Coronary artery (tissue), 2 donors: ENCODE results near the gene FMO2.

Source experiments
- DNase-seq: peaks from one replicate; pipeline ENCODE4 v3.0.0-alpha.2; 2017; ENCODE audit warnings: low spot score
- H3K27ac ChIP-seq, 2 donors: fragments of 200-600 bp; sonication (generic); one replicate each; pipeline ENCODE4 v1.5.1; 2016 to 2019
- H3K4me3 ChIP-seq: fragments of 200-600 bp; sonication (generic); 2 replicates; pipeline ENCODE4 v1.5.1; 2016; ENCODE audit warnings: mild to moderate bottlenecking, moderate library complexity
- TF ChIP-seq, protein P1 (sequence below): fragments of 200-600 bp; sonication (generic); IDR thresholded peaks from one replicate; pipeline ENCODE4 v1.5.1; 2019; ENCODE audit warnings: antibody characterized with exemption

Gene FMO2

DNA sequence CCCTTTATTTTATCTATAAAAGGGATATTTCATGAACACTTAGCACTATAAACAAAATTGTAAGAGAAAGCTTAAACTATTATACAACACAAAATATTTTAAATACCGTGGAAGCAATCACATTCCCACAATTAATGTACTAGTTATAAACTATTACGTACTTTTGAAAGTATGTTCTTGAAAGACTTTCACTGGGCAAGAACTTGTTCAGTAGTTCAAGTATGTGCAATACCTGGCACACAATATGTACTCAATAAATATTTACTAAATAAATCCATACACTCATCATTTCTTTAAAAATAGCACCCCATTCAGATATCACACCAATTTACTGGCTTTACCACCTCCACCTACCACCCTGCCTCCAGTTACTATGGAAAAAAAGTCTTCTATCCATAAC is 12.6 kb upstream of the FMO2 start:
- no peak for DNase-seq
- TF ChIP-seq, protein P1, sequence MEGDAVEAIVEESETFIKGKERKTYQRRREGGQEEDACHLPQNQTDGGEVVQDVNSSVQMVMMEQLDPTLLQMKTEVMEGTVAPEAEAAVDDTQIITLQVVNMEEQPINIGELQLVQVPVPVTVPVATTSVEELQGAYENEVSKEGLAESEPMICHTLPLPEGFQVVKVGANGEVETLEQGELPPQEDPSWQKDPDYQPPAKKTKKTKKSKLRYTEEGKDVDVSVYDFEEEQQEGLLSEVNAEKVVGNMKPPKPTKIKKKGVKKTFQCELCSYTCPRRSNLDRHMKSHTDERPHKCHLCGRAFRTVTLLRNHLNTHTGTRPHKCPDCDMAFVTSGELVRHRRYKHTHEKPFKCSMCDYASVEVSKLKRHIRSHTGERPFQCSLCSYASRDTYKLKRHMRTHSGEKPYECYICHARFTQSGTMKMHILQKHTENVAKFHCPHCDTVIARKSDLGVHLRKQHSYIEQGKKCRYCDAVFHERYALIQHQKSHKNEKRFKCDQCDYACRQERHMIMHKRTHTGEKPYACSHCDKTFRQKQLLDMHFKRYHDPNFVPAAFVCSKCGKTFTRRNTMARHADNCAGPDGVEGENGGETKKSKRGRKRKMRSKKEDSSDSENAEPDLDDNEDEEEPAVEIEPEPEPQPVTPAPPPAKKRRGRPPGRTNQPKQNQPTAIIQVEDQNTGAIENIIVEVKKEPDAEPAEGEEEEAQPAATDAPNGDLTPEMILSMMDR: no peak
- H3K27ac ChIP-seq: no peak overlapping the region
- H3K4me3 ChIP-seq: no peak overlapping the region

DNA sequence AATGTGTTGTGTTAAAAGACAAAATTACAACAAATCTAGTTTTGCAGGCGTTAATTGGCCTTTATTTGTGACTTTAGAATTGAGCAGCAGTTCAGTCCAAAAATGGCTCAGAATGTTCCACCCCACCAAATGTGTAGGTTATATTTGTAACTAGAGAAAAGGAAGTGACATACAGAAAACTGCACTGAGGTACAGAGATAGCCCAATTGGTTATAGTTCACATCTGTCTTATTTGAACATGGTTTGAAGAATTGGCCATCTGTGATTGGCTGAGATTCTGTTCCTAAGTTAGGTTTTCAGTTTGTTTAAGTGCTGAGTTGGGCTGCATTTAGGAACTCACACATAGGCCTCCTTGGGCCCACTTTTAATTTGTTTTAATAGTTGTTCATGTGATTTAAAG is 12.0 kb upstream of the FMO2 start:
- TF ChIP-seq, protein P1: no peak
- no peak for DNase-seq
- Histone ChIP-seq H3K4me3 (no peak overlapping the region), H3K27ac (no peak overlapping the region)

DNA sequence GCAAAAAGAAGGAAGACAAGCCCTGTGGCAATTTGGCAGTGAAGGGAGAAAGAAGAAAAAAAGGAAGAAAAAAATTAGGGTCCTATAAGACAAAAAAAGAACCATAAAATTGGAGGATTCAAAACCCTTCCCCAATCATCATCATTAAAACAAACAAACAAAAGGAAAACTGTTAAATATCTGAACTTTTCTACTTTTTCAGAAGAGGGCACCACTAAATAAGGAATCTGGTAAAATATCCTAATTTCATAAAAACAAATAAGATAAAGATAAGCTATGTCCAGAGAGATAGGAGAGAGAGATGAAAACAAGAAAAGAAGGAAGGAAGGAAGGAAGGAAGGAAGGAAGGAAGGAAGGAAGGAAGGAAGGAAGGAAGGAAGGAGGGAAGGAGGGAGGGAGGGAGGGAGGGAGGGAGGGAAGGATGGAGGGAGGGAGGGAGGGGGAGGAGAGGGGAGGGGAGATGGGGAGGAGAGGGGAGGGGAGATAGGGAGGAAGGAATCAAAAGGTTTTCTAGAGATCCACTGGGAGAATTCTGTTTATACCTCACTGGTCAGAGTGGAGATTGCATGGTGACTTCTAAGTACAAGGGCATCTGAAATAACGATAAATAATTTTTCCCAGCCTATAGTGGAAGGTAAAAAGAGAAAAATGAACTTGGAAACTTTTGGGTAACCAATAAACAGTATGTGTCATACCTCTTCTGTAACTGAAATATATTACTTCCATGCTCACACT is 10.4 kb upstream of the FMO2 start:
- Histone ChIP-seq H3K4me3 (no peak overlapping the region), H3K27ac (no peak overlapping the region)
- TF ChIP-seq, protein P1: no peak
- no peak for DNase-seq

DNA sequence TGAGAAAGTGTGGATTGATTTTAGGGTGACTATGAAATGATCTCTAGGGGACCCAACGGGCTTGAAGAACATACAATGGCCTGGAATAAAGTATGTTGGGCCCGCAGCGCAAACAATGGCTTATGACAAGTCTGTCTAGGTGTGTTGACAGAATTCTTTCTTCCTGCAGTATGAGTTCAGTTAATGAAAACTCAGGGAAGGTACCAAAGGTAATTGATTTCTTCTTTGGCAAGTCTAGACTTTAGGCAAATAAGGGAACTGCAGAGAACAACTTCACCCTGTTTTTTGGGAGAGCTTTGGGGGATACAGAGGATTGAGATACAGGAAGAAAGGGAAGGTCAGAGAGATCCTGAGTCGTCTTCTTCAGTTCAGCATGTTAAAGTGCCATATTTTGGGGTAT is 7.8 kb upstream of the FMO2 start:
- Histone ChIP-seq H3K4me3 (no peak overlapping the region), H3K27ac (no peak overlapping the region)
- TF ChIP-seq, protein P1: no peak
- no peak for DNase-seq

DNA sequence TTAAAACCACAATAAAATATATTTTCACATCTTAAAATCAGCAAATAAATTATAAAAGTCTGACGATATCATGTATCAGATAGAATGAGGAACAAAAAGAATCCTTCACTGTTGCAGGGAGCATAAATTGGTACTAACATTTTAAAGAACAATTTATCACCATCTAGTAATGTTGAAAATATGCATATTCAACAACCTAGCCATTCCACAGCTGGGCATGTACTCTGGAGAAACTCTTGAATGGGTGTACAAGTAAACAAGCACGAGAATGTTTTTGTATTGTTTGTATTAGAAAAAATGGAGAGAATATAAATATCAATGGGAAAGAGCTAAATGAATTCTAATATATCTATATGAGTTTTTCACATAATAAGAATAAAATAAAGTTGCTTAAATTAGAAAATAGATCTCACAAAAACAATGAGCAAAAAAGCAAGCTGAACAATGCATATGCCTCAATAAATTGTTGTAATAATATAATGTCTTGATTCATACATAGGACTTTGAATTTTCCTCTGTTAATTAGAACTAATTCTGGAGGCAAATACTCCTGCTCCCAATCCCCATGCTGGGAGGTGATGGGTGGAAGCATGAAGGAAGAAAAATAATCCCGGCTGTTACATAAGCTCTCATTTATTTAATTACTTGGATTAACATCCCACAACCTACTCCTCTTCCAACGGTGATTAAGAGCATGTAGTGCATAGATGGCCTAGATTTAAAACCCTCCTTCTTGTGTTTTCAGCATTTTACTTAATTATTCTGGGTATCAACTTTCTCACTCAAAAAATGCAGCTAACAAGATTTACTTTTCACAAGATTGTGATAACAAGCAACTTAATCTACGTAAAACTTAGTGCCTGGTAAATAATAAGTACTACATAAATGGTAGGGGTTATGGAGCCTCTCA is 5.5 kb upstream of the FMO2 start:
- Histone ChIP-seq H3K4me3 (no peak overlapping the region), H3K27ac (no peak overlapping the region)
- TF ChIP-seq, protein P1: no peak
- DNase-seq: no peak

DNA sequence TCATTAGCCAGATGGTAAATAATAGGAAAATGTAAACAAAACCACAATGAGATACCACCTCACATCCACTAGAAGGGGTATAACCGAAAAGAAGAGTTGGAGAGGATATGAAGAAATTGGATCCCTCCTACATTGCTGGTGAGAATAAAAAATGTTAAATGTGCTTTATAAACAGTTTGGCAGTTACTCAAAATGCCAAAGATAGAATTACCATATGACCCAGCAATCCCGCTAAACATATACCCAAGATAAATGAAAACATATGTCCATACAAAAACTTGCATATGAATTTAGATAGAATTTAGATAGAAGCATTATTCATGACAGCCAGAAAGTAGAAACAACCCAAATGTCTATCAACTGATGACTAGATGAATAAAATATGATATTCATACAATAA is 4.4 kb upstream of the FMO2 start:
- Histone ChIP-seq H3K27ac (no peak overlapping the region), H3K4me3 (no peak overlapping the region)
- DNase-seq: no peak
- TF ChIP-seq, protein P1: no peak
